Sigmoid colon (tissue), 7 donors: ENCODE data around the gene PXDN. TPM values are rescaled to one million over a fixed set of nuclear protein-coding genes. Genes with fewer than 3 reads are reported as not detected.

ENCODE experiments used
- DNase-seq: peaks from one replicate; pipeline ENCODE4 v3.0.0-alpha.2; 2019
- H3K27ac ChIP-seq, 4 donors: fragments of 200-600 bp; sonication (generic); one replicate each; pipeline ENCODE4 v1.5.1; 2016 to 2019; ENCODE audit warnings: mild to moderate bottlenecking in 1 of 4
- H3K27me3 ChIP-seq, 3 donors: fragments of 200-600 bp; sonication (generic); one replicate each; pipeline ENCODE4 v1.5.1; 2019; ENCODE audit warnings: mild to moderate bottlenecking in 1 of 3
- H3K36me3 ChIP-seq, 4 donors: fragments of 200-600 bp; sonication (generic); one replicate each; pipeline ENCODE4 v1.5.1; 2016 to 2019
- H3K4me1 ChIP-seq, 4 donors: fragments of 200-600 bp; sonication (generic); one replicate each; pipeline ENCODE4 v1.5.1; 2017 to 2019
- H3K4me3 ChIP-seq, 4 donors: fragments of 200-600 bp; sonication (generic); one replicate each; pipeline ENCODE4 v1.5.1; 2017 to 2019; ENCODE audit warnings: mild to moderate bottlenecking in 2 of 4, moderate library complexity in 1 of 4
- H3K9me3 ChIP-seq, 4 donors: fragments of 200-600 bp in 3 of 4; sonication (generic) in 3 of 4; one replicate each; pipeline versions ENCODE4 v1.5.1 to v1.6.1; 2013 to 2019
- CTCF ChIP-seq, 4 experiments: fragments of 450-650 bp in 3 of 4; fragments of 200-600 bp in 1 of 4; IDR thresholded peaks; one replicate each; pipeline ENCODE4 v1.5.1; 2016 to 2019; ENCODE audit warnings: antibody characterized with exemption in 4 of 4, mild to moderate bottlenecking in 3 of 4, moderate library complexity in 2 of 4
- EP300 ChIP-seq, 4 donors: sonication (generic); formaldehyde crosslinking; IDR thresholded peaks; one replicate each; pipeline ENCODE4 v1.6.1; 2017; ENCODE audit warnings: antibody characterized with exemption in 4 of 4
- POLR2A ChIP-seq, 2 donors: fragments of 450-650 bp; IDR thresholded peaks; one replicate each; pipeline ENCODE4 v1.6.1; 2016; ENCODE audit warnings: antibody characterized with exemption in 2 of 2, mild to moderate bottlenecking in 2 of 2, moderate library complexity in 2 of 2
- POLR2AphosphoS5 ChIP-seq, 4 donors: sonication (generic); formaldehyde crosslinking; IDR thresholded peaks; one replicate each; pipeline ENCODE4 v1.6.1; 2017; ENCODE audit warnings: antibody characterized with exemption in 4 of 4
- WGBS, 2 donors: extraction: QIAGEN DNeasy Blood & Tissue Kit; methylation state at CpG; one replicate each; pipeline ENCODE4 v1.1.7; 2013; 5-methylcytosine and 5-hydroxymethylcytosine counted together
- intact Hi-C: fragments of 100-400 bp; cut with DNase I; formaldehyde crosslinking; loops from one replicate; pipeline ENCODE4 v1.15.1; 2023
- polyA plus RNA-seq, 3 donors: library from polyadenylated mRNA; stranded (reverse); fragments of 200-250 nt; gene quantifications; one replicate each; pipeline ENCODE4 v1.2.3, GENCODE V29; 2013
- total RNA-seq, 4 donors: library from RNA; depleted of rRNA; stranded (reverse); fragments of >200 nt; gene quantifications; one replicate each; pipeline ENCODE4 v1.1.0, GENCODE V29; 2016
- donor health status: healthy with polysubstance abuse.
- donor health status: Bipolar disorder and iron deficiency.
- donor health status: healthy.

Gene PXDN
- total and polyA plus RNA-seq, 7 donors, result 1.2 to 126 (median 34.4) TPM

GRCh38 chr2:1742301-1742680 lies 2.0 kb downstream of the PXDN start:
- H3K36me3 ChIP-seq, result no peaks in the 10 kb centered on the region
- WGBS, 2 donors, result 77 to 86% methylated on average over 13 of the region's 13 CpGs
- no peak for TF ChIP-seq POLR2A (IDR thresholded peaks at IDR 0.05)
- peak in 3 of 4 donors; percentile 48 to 70 (median 69) for TF ChIP-seq POLR2AphosphoS5 (IDR thresholded peaks at IDR 0.05)
- peak in 1 of 4 donors; percentile 71 for TF ChIP-seq EP300 (IDR thresholded peaks at IDR 0.05)
- TF ChIP-seq CTCF (IDR thresholded peaks at IDR 0.05), result no peak
- H3K4me1 ChIP-seq, result peaks cover 0 to 71% (median 58%) of the 10 kb centered on the region in 4 donors
- no peaks in the 10 kb centered on the region for H3K27me3 ChIP-seq
- peak; percentile 67 for DNase-seq
- H3K27ac ChIP-seq, result peak overlapping the region; percentile 96 to 100 (median 99)
- H3K4me3 ChIP-seq, result peak overlapping the region; percentile 62 to 87 (median 76)
- no peaks in the 10 kb centered on the region for H3K9me3 ChIP-seq
- intact Hi-C loops, result loop anchor here (2.0 kb wide), 2 partner anchors 149 to 1065 kb away; partner anchors contain the start of gene TMEM18

DNA sequence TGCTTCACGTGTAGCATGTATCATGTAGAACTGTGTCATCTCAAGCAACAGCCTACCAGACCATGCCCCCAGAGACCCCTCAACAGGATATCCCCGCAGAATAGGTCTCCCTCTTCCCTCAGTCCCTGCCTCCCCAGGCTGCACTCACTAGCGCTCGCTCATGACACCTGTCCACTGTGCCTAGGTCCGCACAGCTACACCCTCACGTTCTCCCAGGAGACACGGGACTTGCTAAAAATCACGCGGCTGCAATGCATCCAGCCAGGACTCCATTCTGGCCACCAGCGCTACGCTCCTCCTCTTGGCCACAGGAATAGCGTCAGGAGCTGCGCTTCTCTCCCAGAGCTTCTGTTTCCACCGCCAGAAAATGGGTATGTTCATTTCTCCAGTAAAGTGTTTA lies 2.5 kb downstream of the PXDN start:
- peak overlapping the region in 2 of 4 donors; percentile 67 to 87 for H3K4me3 ChIP-seq
- intact Hi-C loops, result loop anchor here (2.0 kb wide), 2 partner anchors 149 to 1065 kb away; partner anchors contain the start of gene TMEM18
- peaks cover 0 to 76% (median 62%) of the 10 kb centered on the region in 4 donors for H3K4me1 ChIP-seq
- 94 to 96% methylated on average over 14 of the region's 14 CpGs for WGBS, 2 donors
- peak; percentile 69 for DNase-seq
- H3K27ac ChIP-seq, result peak overlapping the region; percentile 96 to 100 (median 99)
- no peaks in the 10 kb centered on the region for H3K9me3 ChIP-seq
- no peak for TF ChIP-seq POLR2AphosphoS5 (IDR thresholded peaks at IDR 0.05)
- TF ChIP-seq CTCF (IDR thresholded peaks at IDR 0.05), result no peak
- no peak for TF ChIP-seq POLR2A (IDR thresholded peaks at IDR 0.05)
- no peak for TF ChIP-seq EP300 (IDR thresholded peaks at IDR 0.05)
- no peaks in the 10 kb centered on the region for H3K27me3 ChIP-seq
- no peaks in the 10 kb centered on the region for H3K36me3 ChIP-seq

- DNase-seq, result peak; percentile 62
- no peaks in the 10 kb centered on the region for H3K27me3 ChIP-seq
- TF ChIP-seq POLR2A (IDR thresholded peaks at IDR 0.05) (no peak), CTCF (IDR thresholded peaks at IDR 0.05) (no peak), POLR2AphosphoS5 (IDR thresholded peaks at IDR 0.05) (no peak), EP300 (IDR thresholded peaks at IDR 0.05) (no peak)
- 86% methylated on average over 24 of the region's 24 CpGs for WGBS, 2 donors
- no peaks in the 10 kb centered on the region for H3K9me3 ChIP-seq
- H3K36me3 ChIP-seq, result no peaks in the 10 kb centered on the region
- intact Hi-C loops, result no loop called here
- peaks cover 0 to 83% (median 70%) of the 10 kb centered on the region in 4 donors for H3K4me1 ChIP-seq
- no peak overlapping the region for H3K4me3 ChIP-seq
- H3K27ac ChIP-seq, result peak overlapping the region; percentile 43 to 100 (median 99)
Observed at GRCh38 chr2:1740716-1741589, 3.4 kb downstream of the PXDN start.

DNA sequence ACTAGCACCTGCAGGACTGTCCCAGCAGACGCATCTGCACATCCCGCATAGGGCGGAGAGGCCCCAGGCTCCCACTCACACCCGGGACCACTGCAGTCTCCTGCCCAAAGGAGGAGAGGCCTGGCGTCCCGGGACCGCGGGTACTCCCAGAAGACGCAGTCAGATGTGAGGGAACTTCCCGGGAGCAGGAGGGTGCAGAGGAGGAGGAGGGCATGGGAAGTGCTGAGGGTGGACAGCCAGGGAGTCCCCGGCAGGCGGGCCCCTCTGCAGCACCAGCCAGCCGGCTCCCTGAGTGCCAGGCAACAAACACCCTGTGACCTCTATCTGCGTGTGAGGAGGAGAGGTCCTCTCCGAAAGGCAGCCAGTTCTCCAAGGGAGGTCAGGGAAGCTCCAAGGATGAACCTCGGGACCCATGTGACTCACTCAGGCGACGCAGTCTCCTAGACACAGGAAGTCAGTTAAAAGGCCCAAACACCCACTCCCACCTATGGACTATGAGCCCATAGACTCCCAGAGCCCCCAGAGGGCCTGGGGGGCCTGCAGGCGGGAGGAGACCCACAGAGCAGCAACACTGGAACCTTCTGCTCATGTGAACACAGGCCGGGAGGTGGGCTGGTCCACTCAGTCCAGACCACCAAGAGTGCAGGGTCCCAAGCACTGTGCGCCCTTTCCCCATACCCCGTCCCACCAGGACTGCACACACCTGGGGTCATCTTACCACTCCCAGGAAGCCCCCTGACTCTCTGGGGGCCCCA lies 4.2 kb downstream of the PXDN start:
- Histone ChIP-seq H3K4me1 (peaks cover 0 to 81% (median 66%) of the 10 kb centered on the region in 4 donors), H3K27me3 (no peaks in the 10 kb centered on the region), H3K36me3 (no peaks in the 10 kb centered on the region), H3K4me3 (peak overlapping the region in 1 of 4 donors; percentile 9), H3K27ac (peak overlapping the region; percentile 43 to 100 (median 99)), H3K9me3 (no peaks in the 10 kb centered on the region)
- intact Hi-C loops, result no loop called here
- peak; percentile 69 for DNase-seq
- WGBS, 2 donors, result 79 to 86% methylated on average over 22 of the region's 22 CpGs
- TF ChIP-seq POLR2AphosphoS5 (IDR thresholded peaks at IDR 0.05) (no peak), POLR2A (IDR thresholded peaks at IDR 0.05) (no peak), CTCF (IDR thresholded peaks at IDR 0.05) (no peak)
